Panc1 (cell line): ENCODE data around the gene PPFIA1. TPM values are rescaled to one million over a fixed set of nuclear protein-coding genes. Genes with fewer than 3 reads are reported as not detected.

Source experiments
- ATAC-seq: fragments of 200-7000 bp; cut with Tn5 transposase; 2 replicates; pipeline ENCODE4 v1.9.1; 2020; ENCODE audit warnings: mild to moderate bottlenecking, moderate library complexity
- BruUV-seq: library from RNA; stranded (reverse); fragments of 400-500 nt; replicated peaks from 2 replicates; lab custom pipeline; 2021; lab: Mats Ljungman, UMichigan
- CTCF ChIA-PET: fragments of 300-600 bp; sonication (Branson Sonifier 250); formaldehyde crosslinking; loops from one replicate; lab custom pipeline; 2022; ENCODE audit warnings: antibody characterized with exemption; lab: Charles Lee
- POLR2A ChIA-PET: fragments of 300-600 bp; sonication (Branson Sonifier 250); formaldehyde crosslinking; loops from one replicate; lab custom pipeline; 2022; ENCODE audit warnings: antibody characterized with exemption; lab: Charles Lee
- DNase-seq: peaks from one replicate; pipeline ENCODE4 v3.0.0-alpha.2; 2010; ENCODE audit warnings: low read depth, low spot score
- H3K27ac ChIP-seq: 2 replicates; pipeline ENCODE4 v1.5.1; 2011; ENCODE audit warnings: mild to moderate bottlenecking, low read length, inconsistent platforms
- H3K27me3 ChIP-seq: fragments of 200-500 bp; sonication (Bioruptor generic); 2 replicates; pipeline ENCODE4 v1.6.0; 2014; ENCODE audit warnings: low read length, inconsistent platforms; ENCODE audit not compliant: control insufficient read depth, insufficient read depth
- H3K36me3 ChIP-seq: fragments of 200-500 bp; sonication (Bioruptor generic); 2 replicates; pipeline ENCODE4 v1.5.1; 2014; ENCODE audit warnings: inconsistent platforms, mild to moderate bottlenecking, low read length, moderate library complexity; ENCODE audit not compliant: control insufficient read depth, insufficient read depth
- H3K4me1 ChIP-seq: 2 replicates; pipeline ENCODE4 v1.5.1; 2011; ENCODE audit warnings: inconsistent platforms, mild to moderate bottlenecking, low read length, moderate library complexity; ENCODE audit not compliant: control insufficient read depth, insufficient read depth
- H3K4me3 ChIP-seq, 2 experiments: 2 replicates each; pipeline ENCODE4 v1.5.1; 2011 to 2012; ENCODE audit warnings: low read depth in 2 of 2, low read length in 2 of 2, mild to moderate bottlenecking in 2 of 2, inconsistent platforms in 1 of 2, moderate library complexity in 1 of 2
- H3K9me3 ChIP-seq: fragments of 200-500 bp; sonication (Bioruptor generic); 2 replicates; pipeline ENCODE4 v1.5.1; 2014; ENCODE audit warnings: low read depth, mild to moderate bottlenecking, inconsistent platforms, low read length, moderate library complexity; ENCODE audit not compliant: control insufficient read depth, insufficient read depth
- CTCF ChIP-seq: fragments of 450-650 bp; IDR thresholded peaks from 2 replicates; pipeline ENCODE4 v1.5.1; 2017; ENCODE audit warnings: mild to moderate bottlenecking
- POLR2AphosphoS5 ChIP-seq: IDR thresholded peaks from 2 replicates; pipeline ENCODE4 v1.6.1; 2012; ENCODE audit warnings: mild to moderate bottlenecking, low read depth, low read length, moderate library complexity
- SIN3A ChIP-seq: IDR thresholded peaks from 2 replicates; pipeline ENCODE4 v1.6.1; 2012; ENCODE audit warnings: low read depth, mild to moderate bottlenecking, low read length, moderate library complexity, borderline replicate concordance; ENCODE audit not compliant: insufficient read depth
- TCF7L2 ChIP-seq: IDR thresholded peaks from 2 replicates; pipeline ENCODE4 v1.6.1; 2011; ENCODE audit warnings: mild to moderate bottlenecking, low read depth, low read length, inconsistent platforms
- in situ Hi-C: cut with HindIII; loops from 2 replicates; pipeline ENCODE4 v1.10.0; 2016; ENCODE audit warnings: low sequenced_read_pairs, low pct_unique_long_range_greater_than_20kb
- intact Hi-C: fragments of 100-400 bp; cut with micrococcal nuclease; formaldehyde crosslinking; loops from one replicate; pipeline ENCODE4 v1.10.0; 2022; ENCODE audit not compliant: unreplicated experiment
- total RNA-seq: library from RNA; stranded (reverse); gene quantifications from one replicate; pipeline ENCODE4 v1.2.1, GENCODE V29; 2021; ENCODE audit not compliant: unreplicated experiment
- TF ChIP-seq, protein P1 (sequence below), 2 experiments: IDR thresholded peaks; 2 replicates each; pipeline ENCODE4 v1.6.1; 2011 to 2012; ENCODE audit warnings: low read depth in 2 of 2, control low read depth in 1 of 2, low read length in 1 of 2, mild to moderate bottlenecking in 1 of 2, moderate library complexity in 1 of 2; ENCODE audit not compliant: insufficient read depth in 1 of 2

The PPFIA1 gene
- total RNA-seq, 1 experiment from 2014 or later: 101 TPM

- in situ Hi-C loops (no loop called here), intact Hi-C loops (no loop called here)
- BruUV-seq: no TSS peak
- Histone ChIP-seq H3K36me3 (peaks cover 42% of the 10 kb centered on the region), H3K4me3 (no peak overlapping the region), H3K27ac (no peak overlapping the region), H3K27me3 (no peaks in the 10 kb centered on the region), H3K4me1 (no peaks in the 10 kb centered on the region), H3K9me3 (no peaks in the 10 kb centered on the region)
- DNase-seq: no peak
- TF ChIP-seq POLR2AphosphoS5: no peak
- TF ChIP-seq CTCF: no peak
- TF ChIP-seq, protein P1, sequence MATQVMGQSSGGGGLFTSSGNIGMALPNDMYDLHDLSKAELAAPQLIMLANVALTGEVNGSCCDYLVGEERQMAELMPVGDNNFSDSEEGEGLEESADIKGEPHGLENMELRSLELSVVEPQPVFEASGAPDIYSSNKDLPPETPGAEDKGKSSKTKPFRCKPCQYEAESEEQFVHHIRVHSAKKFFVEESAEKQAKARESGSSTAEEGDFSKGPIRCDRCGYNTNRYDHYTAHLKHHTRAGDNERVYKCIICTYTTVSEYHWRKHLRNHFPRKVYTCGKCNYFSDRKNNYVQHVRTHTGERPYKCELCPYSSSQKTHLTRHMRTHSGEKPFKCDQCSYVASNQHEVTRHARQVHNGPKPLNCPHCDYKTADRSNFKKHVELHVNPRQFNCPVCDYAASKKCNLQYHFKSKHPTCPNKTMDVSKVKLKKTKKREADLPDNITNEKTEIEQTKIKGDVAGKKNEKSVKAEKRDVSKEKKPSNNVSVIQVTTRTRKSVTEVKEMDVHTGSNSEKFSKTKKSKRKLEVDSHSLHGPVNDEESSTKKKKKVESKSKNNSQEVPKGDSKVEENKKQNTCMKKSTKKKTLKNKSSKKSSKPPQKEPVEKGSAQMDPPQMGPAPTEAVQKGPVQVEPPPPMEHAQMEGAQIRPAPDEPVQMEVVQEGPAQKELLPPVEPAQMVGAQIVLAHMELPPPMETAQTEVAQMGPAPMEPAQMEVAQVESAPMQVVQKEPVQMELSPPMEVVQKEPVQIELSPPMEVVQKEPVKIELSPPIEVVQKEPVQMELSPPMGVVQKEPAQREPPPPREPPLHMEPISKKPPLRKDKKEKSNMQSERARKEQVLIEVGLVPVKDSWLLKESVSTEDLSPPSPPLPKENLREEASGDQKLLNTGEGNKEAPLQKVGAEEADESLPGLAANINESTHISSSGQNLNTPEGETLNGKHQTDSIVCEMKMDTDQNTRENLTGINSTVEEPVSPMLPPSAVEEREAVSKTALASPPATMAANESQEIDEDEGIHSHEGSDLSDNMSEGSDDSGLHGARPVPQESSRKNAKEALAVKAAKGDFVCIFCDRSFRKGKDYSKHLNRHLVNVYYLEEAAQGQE (IDR thresholded peaks at IDR 0.05; ENCODE audit: insufficient read depth in 1 of 2, low read depth in 2 of 2, low read length in 1 of 2): no peak
- TF ChIP-seq TCF7L2: no peak
- no peak for TF ChIP-seq SIN3A
- ChIA-PET POLR2A (no interaction called here), CTCF (no interaction called here)
- ATAC-seq: no peak
Measured at GRCh38 chr11:70416881-70417280, 146.4 kb downstream of the PPFIA1 start.

GRCh38 chr11:70418130-70418529 is 147.6 kb downstream of the PPFIA1 start:
- in situ Hi-C loops (no loop called here), intact Hi-C loops (no loop called here)
- H3K27ac ChIP-seq: no peak overlapping the region
- no TSS peak for BruUV-seq
- DNase-seq (no peak), ATAC-seq (no peak)
- peaks cover 45% of the 10 kb centered on the region for H3K36me3 ChIP-seq
- no peaks in the 10 kb centered on the region for H3K4me1 ChIP-seq
- H3K4me3 ChIP-seq: no peak overlapping the region
- ChIA-PET CTCF (no interaction called here), POLR2A (no interaction called here)
- H3K27me3 ChIP-seq: no peaks in the 10 kb centered on the region
- H3K9me3 ChIP-seq: no peaks in the 10 kb centered on the region
- TF ChIP-seq CTCF (no peak), SIN3A (no peak), POLR2AphosphoS5 (no peak), TCF7L2 (no peak)
- TF ChIP-seq, protein P1 (IDR thresholded peaks at IDR 0.05; ENCODE audit: insufficient read depth in 1 of 2, low read depth in 2 of 2, low read length in 1 of 2): no peak
